HCT116 (cell line): ENCODE data around the gene HLCS. TPM values are rescaled to one million over a fixed set of nuclear protein-coding genes. Genes with fewer than 3 reads are reported as not detected.

ENCODE experiments used
- ATAC-seq: fragments of 200-7000 bp; cut with Tn5 transposase; 2 replicates; pipeline ENCODE4 v1.9.1; 2020; ENCODE audit warnings: mild to moderate bottlenecking, moderate library complexity
- BruUV-seq: library from RNA; stranded (reverse); fragments of 400-500 nt; replicated peaks from 2 replicates; lab custom pipeline; 2021; lab: Mats Ljungman, UMichigan
- CTCF ChIA-PET: fragments of 300-600 bp; sonication (Branson Sonifier 250); formaldehyde crosslinking; loops from one replicate; lab custom pipeline; 2021; ENCODE audit warnings: antibody characterized with exemption; lab: Charles Lee
- POLR2A ChIA-PET: fragments of 300-600, 350-600 bp; sonication (Branson Sonifier 250); formaldehyde crosslinking; loops from one replicate; lab custom pipeline; 2021; ENCODE audit warnings: antibody characterized with exemption; lab: Charles Lee
- RAD21 ChIA-PET, 2 experiments: fragments of 300-600 bp; sonication (Branson Sonifier 250); formaldehyde crosslinking; loops; one replicate each; lab custom pipeline; 2023; ENCODE audit warnings: low total read pairs in 2 of 2; ENCODE audit not compliant: uncharacterized antibody in 2 of 2, unreplicated experiment in 2 of 2, low non-redundant PET in 1 of 2; lab: Charles Lee
- DNase-seq: peaks from one replicate; pipeline ENCODE4 v3.0.0-alpha.2; 2010; ENCODE audit warnings: low read depth, low spot score
- H2AFZ ChIP-seq: fragments of 200-600 bp; shearing (Covaris generic), sonication (generic); 2 replicates; pipeline ENCODE4 v1.6.1; 2017; ENCODE audit warnings: low read depth, mixed run types, mixed read lengths, antibody characterized with exemption, low read length; ENCODE audit not compliant: poor library complexity, severe bottlenecking
- H3K27ac ChIP-seq: 2 replicates; pipeline ENCODE4 v1.5.1; 2012; ENCODE audit warnings: low read depth, low read length
- H3K27me3 ChIP-seq: fragments of 200-600 bp; sonication (generic); 2 replicates; pipeline ENCODE4 v1.6.1; 2016; ENCODE audit warnings: mixed run types, low read length, mixed read lengths; ENCODE audit not compliant: insufficient read depth
- H3K36me3 ChIP-seq, 2 experiments: fragments of 200-500 bp in 1 of 2; fragments of 200-600 bp in 1 of 2; sonication (Bioruptor generic) in 1 of 2; sonication (generic) in 1 of 2; 2 replicates each; pipeline versions ENCODE4 v1.5.1 to v1.6.1; 2014 to 2016; ENCODE audit warnings: low read length in 2 of 2, inconsistent platforms in 1 of 2, mixed read lengths in 1 of 2, mixed run types in 1 of 2; ENCODE audit not compliant: insufficient read depth in 2 of 2, control insufficient read depth in 1 of 2
- H3K4me1 ChIP-seq, 2 experiments: fragments of 200-600 bp in 1 of 2; sonication (generic) in 1 of 2; 2 replicates each; pipeline versions ENCODE4 v1.5.1 to v1.6.1; 2012 to 2017; ENCODE audit warnings: low read length in 2 of 2, inconsistent platforms in 1 of 2, mild to moderate bottlenecking in 1 of 2, mixed read lengths in 1 of 2, mixed run types in 1 of 2, moderate library complexity in 1 of 2; ENCODE audit not compliant: insufficient read depth in 2 of 2, control insufficient read depth in 1 of 2
- H3K4me2 ChIP-seq: fragments of 200-600 bp; sonication (generic); 2 replicates; pipeline ENCODE4 v1.6.1; 2017; ENCODE audit warnings: mixed run types, low read length, mixed read lengths
- H3K4me3 ChIP-seq, 2 experiments: fragments of 200-600 bp in 1 of 2; sonication (generic) in 1 of 2; replicated peaks in 1 of 2; 2 replicates each; pipeline ENCODE4 v1.5.1; 2011 to 2016; ENCODE audit warnings: low read length in 2 of 2, control low read depth in 1 of 2, low read depth in 1 of 2, mild to moderate bottlenecking in 1 of 2, mixed read lengths in 1 of 2, mixed run types in 1 of 2
- H3K79me2 ChIP-seq: fragments of 200-600 bp; sonication (generic); 2 replicates; pipeline ENCODE4 v1.6.1; 2017; ENCODE audit warnings: mild to moderate bottlenecking, mixed run types, low read length, moderate library complexity, mixed read lengths; ENCODE audit not compliant: insufficient read depth
- H3K9ac ChIP-seq: fragments of 200-600 bp; sonication (generic); 2 replicates; pipeline ENCODE4 v1.6.1; 2016; ENCODE audit warnings: low read length, mixed read lengths
- H3K9me2 ChIP-seq: fragments of 200-600 bp; sonication (generic), shearing (Covaris generic); 2 replicates; pipeline ENCODE4 v1.6.1; 2017; ENCODE audit warnings: mixed run types, mild to moderate bottlenecking, moderate library complexity; ENCODE audit not compliant: insufficient read depth
- H3K9me3 ChIP-seq, 2 experiments: fragments of 200-500 bp in 1 of 2; fragments of 200-600 bp in 1 of 2; sonication (Bioruptor generic) in 1 of 2; sonication (generic) in 1 of 2; 2 replicates each; pipeline ENCODE4 v1.6.1; 2014 to 2017; ENCODE audit warnings: low read length in 2 of 2, mixed read lengths in 2 of 2, inconsistent platforms in 1 of 2, low read depth in 1 of 2, mild to moderate bottlenecking in 1 of 2, mixed run types in 1 of 2, moderate library complexity in 1 of 2; ENCODE audit not compliant: control insufficient read depth in 1 of 2, insufficient read depth in 1 of 2
- H4K20me1 ChIP-seq: fragments of 200-600 bp; sonication (generic), shearing (Covaris generic); 2 replicates; pipeline ENCODE4 v1.6.1; 2017; ENCODE audit warnings: mixed run types, mild to moderate bottlenecking, moderate library complexity; ENCODE audit not compliant: insufficient read depth
- CEBPB ChIP-seq: IDR thresholded peaks from 2 replicates; pipeline ENCODE4 v1.6.1; 2012; ENCODE audit warnings: low read depth
- EGR1 ChIP-seq: IDR thresholded peaks from 2 replicates; pipeline ENCODE4 v1.6.1; 2012; ENCODE audit warnings: low read depth
- EZH2phosphoT487 ChIP-seq: fragments of 200-600 bp; IDR thresholded peaks from 2 replicates; pipeline ENCODE4 v1.6.1; 2018; ENCODE audit warnings: antibody characterized with exemption, borderline replicate concordance
- FOSL1 ChIP-seq: IDR thresholded peaks from 2 replicates; pipeline ENCODE4 v1.6.1; 2012; ENCODE audit warnings: low read depth
- JUND ChIP-seq: IDR thresholded peaks from 2 replicates; pipeline ENCODE4 v1.6.1; 2012
- POLR2AphosphoS5 ChIP-seq: IDR thresholded peaks from 2 replicates; pipeline ENCODE4 v1.6.1; 2011; ENCODE audit warnings: mild to moderate bottlenecking, low read depth, low read length, moderate library complexity
- SIN3A ChIP-seq: IDR thresholded peaks from 2 replicates; pipeline ENCODE4 v1.6.1; 2012; ENCODE audit warnings: low read depth
- SP1 ChIP-seq: IDR thresholded peaks from 2 replicates; pipeline ENCODE4 v1.6.1; 2012; ENCODE audit warnings: low read depth
- SRF ChIP-seq: IDR thresholded peaks from 2 replicates; pipeline ENCODE4 v1.6.1; 2012; ENCODE audit warnings: low read depth
- YY1 ChIP-seq: IDR thresholded peaks from 2 replicates; pipeline ENCODE4 v1.6.1; 2011; ENCODE audit warnings: low read length, low read depth, moderate library complexity, mild to moderate bottlenecking; ENCODE audit not compliant: insufficient replicate concordance; ENCODE audit errors: extremely low read depth
- ZNF274 ChIP-seq: fragments of 200-500 bp; sonication (Bioruptor generic); IDR thresholded peaks from 2 replicates; pipeline ENCODE4 v1.6.1; 2014; ENCODE audit warnings: mild to moderate bottlenecking, low read depth, low read length, inconsistent platforms
- intact Hi-C: fragments of 100-400 bp; cut with micrococcal nuclease; formaldehyde crosslinking; loops from 2 replicates; pipeline ENCODE4 v1.10.0; 2022
- total RNA-seq: library from RNA; stranded (reverse); gene quantifications from one replicate; pipeline ENCODE4 v1.2.1, GENCODE V29; 2021; ENCODE audit not compliant: unreplicated experiment
- TF ChIP-seq, protein P1 (sequence below): IDR thresholded peaks from 2 replicates; pipeline ENCODE4 v1.6.1; 2012; ENCODE audit warnings: low read depth
- TF ChIP-seq, protein P2 (sequence below): IDR thresholded peaks from 2 replicates; pipeline ENCODE4 v1.6.1; 2011; ENCODE audit warnings: mild to moderate bottlenecking, low read length, moderate library complexity; ENCODE audit not compliant: insufficient replicate concordance; ENCODE audit errors: extremely low read depth
- TF ChIP-seq, protein P3 (sequence below): IDR thresholded peaks from 2 replicates; pipeline ENCODE4 v1.6.1; 2012

The HLCS gene
- total RNA-seq, 1 experiment from 2014 or later, result 18.5 TPM

DNA sequence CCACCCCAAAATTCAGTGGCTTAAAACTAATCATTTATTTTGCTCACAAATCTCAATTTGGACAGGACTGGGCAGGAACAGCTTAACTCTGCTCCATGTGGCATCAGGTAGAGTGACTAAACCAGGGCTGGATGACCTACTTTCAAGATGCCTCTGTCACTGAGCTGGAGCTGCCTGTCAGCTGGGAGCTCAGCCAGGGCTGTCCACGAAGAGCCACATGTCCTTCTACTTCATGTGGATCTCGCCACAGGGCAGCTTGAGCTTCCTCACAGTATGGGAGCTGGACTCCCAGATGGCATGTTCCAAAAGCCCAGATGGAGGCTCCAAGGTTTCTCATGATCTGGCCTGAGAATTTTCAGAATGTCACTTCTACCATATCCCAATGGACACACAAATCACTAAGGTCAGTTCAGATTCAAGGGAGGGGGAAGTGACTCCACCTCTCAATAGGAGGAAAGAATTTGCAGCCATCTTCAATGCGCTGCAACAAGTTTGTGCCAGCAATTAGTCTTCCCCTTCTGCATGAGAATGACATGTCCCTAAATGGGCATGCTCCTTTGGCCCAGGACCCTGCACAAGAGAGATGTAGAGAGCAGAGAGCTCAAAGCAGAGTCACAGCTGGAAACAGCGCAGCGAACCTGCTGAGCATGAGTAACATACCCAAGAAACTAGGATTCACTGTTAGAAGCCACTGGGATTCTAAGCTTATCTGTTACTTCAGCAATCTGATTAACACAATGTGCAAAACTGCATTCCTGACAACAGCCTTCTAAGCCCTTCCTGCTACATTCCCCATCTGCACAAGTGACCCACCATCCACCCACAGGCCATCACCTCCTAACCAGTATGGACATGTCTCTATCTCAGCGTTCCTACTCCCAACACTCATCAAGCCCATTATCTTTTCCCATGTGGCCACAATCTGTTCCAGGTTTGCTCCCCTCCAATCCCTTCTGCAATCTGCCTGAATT, 17.0 kb downstream of the HLCS start:
- H4K20me1 ChIP-seq, result no peaks in the 10 kb centered on the region
- H3K27me3 ChIP-seq, result no peaks in the 10 kb centered on the region
- H3K79me2 ChIP-seq, result no peaks in the 10 kb centered on the region
- H3K9ac ChIP-seq, result no peak overlapping the region
- no peak overlapping the region for H3K4me3 ChIP-seq
- 0 out of 4 replicates have a peak, but pooled peaks cover 0 to 7% of the 10 kb centered on the region in 2 experiments for H3K36me3 ChIP-seq
- no peak overlapping the region for H2AFZ ChIP-seq
- no peaks in the 10 kb centered on the region for H3K9me2 ChIP-seq
- CTCF ChIA-PET, result no interaction called here
- POLR2A ChIA-PET, result no interaction called here
- ATAC-seq (no peak), DNase-seq (no peak)
- intact Hi-C loops, result no loop called here
- RAD21 ChIA-PET, result no interaction called here
- H3K4me1 ChIP-seq, result no peaks in the 10 kb centered on the region
- H3K4me2 ChIP-seq, result no peak overlapping the region
- no peaks in the 10 kb centered on the region for H3K9me3 ChIP-seq
- TF ChIP-seq, protein P1, sequence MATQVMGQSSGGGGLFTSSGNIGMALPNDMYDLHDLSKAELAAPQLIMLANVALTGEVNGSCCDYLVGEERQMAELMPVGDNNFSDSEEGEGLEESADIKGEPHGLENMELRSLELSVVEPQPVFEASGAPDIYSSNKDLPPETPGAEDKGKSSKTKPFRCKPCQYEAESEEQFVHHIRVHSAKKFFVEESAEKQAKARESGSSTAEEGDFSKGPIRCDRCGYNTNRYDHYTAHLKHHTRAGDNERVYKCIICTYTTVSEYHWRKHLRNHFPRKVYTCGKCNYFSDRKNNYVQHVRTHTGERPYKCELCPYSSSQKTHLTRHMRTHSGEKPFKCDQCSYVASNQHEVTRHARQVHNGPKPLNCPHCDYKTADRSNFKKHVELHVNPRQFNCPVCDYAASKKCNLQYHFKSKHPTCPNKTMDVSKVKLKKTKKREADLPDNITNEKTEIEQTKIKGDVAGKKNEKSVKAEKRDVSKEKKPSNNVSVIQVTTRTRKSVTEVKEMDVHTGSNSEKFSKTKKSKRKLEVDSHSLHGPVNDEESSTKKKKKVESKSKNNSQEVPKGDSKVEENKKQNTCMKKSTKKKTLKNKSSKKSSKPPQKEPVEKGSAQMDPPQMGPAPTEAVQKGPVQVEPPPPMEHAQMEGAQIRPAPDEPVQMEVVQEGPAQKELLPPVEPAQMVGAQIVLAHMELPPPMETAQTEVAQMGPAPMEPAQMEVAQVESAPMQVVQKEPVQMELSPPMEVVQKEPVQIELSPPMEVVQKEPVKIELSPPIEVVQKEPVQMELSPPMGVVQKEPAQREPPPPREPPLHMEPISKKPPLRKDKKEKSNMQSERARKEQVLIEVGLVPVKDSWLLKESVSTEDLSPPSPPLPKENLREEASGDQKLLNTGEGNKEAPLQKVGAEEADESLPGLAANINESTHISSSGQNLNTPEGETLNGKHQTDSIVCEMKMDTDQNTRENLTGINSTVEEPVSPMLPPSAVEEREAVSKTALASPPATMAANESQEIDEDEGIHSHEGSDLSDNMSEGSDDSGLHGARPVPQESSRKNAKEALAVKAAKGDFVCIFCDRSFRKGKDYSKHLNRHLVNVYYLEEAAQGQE, result no peak
- TF ChIP-seq EZH2phosphoT487 (no peak), ZNF274 (no peak), FOSL1 (no peak), JUND (no peak), SRF (no peak), SIN3A (no peak), POLR2AphosphoS5 (no peak), CEBPB (no peak), EGR1 (no peak), SP1 (no peak), YY1 (no peak)
- TF ChIP-seq, protein P2, sequence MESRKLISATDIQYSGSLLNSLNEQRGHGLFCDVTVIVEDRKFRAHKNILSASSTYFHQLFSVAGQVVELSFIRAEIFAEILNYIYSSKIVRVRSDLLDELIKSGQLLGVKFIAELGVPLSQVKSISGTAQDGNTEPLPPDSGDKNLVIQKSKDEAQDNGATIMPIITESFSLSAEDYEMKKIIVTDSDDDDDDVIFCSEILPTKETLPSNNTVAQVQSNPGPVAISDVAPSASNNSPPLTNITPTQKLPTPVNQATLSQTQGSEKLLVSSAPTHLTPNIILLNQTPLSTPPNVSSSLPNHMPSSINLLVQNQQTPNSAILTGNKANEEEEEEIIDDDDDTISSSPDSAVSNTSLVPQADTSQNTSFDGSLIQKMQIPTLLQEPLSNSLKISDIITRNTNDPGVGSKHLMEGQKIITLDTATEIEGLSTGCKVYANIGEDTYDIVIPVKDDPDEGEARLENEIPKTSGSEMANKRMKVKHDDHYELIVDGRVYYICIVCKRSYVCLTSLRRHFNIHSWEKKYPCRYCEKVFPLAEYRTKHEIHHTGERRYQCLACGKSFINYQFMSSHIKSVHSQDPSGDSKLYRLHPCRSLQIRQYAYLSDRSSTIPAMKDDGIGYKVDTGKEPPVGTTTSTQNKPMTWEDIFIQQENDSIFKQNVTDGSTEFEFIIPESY, result no peak
- TF ChIP-seq, protein P3, sequence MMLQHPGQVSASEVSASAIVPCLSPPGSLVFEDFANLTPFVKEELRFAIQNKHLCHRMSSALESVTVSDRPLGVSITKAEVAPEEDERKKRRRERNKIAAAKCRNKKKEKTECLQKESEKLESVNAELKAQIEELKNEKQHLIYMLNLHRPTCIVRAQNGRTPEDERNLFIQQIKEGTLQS, result no peak
- H3K27ac ChIP-seq, result no peak overlapping the region
- BruUV-seq, result no TSS peak
